Right kidney (tissue), 9 donors: ENCODE data around the gene HOXB1.

Experiments used
- DNase-seq: peaks from one replicate; pipeline ENCODE4 v3.0.0-alpha.2; 2016
- long read RNA-seq, 8 donors: transcript quantifications; one replicate each; lab custom pipeline, GENCODE V29; 2026

Gene HOXB1
- long read RNA-seq, donor 1, result 0 reads
- long read RNA-seq, donor 2, result 0 reads
- long read RNA-seq, donor 3, result 0 reads
- long read RNA-seq, donor 4, partial matches to known transcripts, result 0 of 1 reads
- long read RNA-seq, donor 4, other reads (novel, unspliced or antisense), result 0 of 1 reads
- long read RNA-seq, donor 5, partial matches to known transcripts, result 0 of 2 reads
- long read RNA-seq, donor 5, other reads (novel, unspliced or antisense), result 0 of 2 reads
- long read RNA-seq, donor 6, partial matches to known transcripts, result 0 of 1 reads
- long read RNA-seq, donor 6, other reads (novel, unspliced or antisense), result 0 of 1 reads
- long read RNA-seq, donor 7, result 0 reads
- long read RNA-seq, donor 8, result 0 reads

DNA sequence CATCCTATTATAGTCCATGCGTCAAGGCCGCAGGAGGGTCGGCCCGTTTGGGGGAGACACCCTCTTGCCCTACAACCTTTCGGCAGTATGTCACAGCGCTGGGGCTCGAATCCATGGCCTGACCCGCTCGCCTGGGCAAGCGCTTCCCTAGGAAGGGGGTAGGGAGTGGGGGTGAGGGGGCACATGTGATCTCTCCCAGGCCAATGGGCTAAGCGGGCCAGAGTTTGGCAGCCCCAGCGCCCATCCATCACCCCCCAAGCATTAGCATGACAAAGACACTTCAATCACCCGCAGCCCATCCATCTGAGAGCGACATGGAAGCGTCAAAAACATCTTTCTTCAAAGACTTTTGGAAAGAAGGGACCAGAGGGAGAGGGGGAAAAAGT is at the start of gene HOXB1:
HOXB1 (minus strand) TSS at position 125 of the 386 bp plus-strand sequence; CDS start at position 18, 107 bp downstream.
- DNase-seq, result no peak

DNA sequence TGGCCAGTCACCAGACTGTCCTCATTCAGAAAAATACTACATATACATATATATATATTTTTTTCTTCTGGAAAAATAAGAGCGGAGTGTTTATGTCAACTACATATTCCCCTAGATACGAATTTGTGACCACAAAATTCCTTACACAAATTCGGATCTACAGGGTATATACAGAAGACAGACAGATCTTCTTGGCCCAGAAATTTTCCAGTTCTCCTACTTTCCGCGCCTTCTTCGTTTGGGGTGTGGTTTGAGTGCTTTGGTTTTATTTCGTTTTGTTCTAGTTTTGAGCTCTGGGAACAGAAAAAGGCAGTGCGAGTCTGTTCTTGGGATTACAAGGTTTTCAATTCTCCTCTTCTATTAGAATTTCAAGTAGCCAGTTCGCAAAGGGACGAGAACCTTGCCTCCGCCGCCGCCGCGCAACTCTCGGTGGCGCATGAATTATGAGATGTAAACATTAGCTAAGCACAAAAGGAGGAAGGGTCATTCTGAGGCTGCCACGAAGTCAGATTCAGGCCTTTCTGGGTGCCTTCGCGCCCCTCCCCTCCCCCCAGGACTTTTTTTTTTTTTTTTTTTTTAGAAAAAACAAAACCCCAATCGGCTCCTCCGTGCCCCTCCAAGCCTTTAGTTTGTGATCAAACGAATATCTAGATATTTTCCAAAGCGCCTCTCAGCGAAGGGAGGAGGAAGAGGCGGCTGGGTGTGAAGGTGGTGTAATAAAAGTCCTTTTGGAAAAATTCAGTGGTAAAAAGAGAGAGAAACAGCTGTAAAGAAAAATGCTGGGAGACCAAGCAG is 49.1 kb upstream of the HOXB1 start:
- DNase-seq, result no peak

DNA sequence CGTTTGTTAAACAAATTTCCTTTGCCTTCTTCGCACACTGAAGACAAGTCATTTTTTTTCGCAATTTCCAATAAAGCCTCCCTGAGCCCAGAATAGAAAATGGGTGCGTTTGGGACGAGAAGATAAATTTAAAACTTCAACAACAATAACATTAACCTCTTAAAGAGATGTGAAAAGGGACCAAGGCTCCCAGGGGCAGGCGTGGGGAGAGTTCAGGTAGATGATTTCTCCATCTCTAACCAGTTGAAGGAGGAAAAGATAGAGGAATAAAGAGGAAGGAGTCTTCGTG is 48.6 kb upstream of the HOXB1 start:
- no peak for DNase-seq

DNA sequence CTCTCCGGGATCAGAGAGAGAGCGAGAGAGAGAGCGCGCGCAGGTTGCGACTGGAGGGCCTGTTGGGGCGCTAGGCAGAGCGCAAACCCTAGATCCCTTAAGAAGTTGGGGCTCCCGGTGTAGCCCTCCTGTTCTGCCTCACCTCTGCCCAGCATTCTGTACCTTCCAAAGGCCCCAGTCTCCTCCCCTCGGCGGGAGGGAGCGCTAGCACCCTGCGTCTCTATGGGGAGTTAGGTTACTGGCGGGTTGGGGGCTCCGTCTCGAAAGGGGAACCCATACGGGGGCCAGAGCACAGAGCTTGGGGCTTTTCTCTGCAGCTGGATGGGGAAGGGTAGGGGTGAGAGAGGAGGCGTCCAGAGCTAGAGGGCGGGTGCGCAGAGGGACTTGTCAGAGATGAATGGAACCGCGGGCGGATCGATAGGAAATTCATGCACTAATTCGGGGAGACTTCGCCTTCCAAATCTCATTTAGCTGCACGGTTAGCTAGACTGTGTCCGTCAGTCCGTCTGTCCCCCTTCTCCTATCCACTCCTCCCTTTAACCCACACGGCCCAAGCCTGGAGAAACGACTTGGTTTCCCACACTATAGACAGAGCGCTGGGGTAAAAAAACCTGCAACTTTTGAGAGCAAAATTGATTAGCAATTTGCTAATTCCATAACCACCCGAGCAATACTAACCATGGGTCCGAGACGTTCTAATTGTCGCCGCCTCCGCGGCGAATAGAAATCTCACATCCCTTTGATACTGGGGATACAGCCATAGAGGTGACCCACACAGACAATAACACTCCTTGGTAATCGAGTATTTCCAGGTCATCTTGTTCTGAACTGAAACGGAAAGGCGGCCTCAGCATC is 48.0 kb upstream of the HOXB1 start:
- peak; percentile 76 for DNase-seq

DNA sequence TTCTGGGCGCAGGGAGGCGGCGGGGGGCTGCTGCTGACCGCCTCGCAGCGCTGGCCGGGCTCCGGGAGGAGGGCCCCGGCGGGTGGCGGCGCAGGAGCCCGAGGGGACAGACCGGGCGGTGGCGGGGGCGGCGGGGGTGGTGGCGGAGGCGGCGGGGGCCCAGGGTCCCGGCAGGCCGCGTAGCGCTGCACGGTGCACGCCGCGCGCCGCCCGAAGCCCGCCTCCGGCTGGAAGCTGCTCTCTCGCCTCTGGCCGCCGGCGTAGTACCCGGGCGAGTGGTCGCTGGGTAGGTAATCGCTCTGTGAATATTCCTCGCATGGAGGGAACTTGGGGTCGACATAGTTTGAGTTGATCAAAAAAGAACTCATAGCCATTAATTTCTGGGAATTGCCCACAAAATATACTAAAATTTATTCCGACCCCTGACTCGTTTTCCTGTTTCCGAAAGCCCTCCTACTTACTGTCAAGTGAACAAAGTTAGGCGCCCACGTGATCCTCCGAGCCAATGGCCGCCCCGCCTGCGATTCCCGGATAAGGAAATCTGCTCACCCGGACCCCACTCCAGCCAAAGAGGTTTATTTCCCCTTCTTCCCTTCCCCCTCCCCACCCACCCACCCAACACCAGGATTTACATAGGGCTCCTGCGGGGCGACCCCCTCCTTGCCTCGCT is 47.3 kb upstream of the HOXB1 start, which contains the start of gene HOXB4:
HOXB4 (minus strand) TSS at position 405 of the 670 bp plus-strand sequence; CDS start at position 374, 31 bp downstream.
- DNase-seq, result peak; percentile 87

DNA sequence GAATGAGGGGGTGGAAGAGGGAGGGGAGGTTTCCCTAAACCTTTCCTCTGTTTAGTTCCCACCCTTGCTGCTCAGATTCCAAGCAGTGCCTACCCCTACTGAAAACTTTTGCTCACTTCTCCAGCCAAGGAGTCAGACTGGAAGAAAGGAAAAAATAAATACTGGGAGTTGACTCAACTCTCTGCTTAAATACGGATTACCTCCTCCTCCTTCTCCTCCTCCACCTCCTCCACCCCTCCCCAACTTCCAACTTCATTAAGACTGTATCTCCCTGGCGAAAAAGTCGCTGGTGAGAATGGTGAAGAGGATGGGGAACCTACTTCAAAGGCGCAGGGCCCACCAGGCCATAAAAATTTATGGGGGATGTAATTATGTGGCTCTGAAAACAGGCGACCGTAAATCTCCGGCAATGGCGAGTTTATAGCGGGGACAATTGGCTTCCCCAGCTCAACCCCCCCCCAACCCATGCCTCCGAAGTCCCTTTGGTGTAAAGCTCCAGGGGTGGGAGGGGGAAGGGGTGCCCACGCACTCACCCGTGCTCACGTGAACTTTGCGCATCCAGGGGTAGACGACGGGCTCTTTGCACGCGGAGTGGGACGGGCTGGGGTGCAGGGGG is 46.6 kb upstream of the HOXB1 start:
- peak; percentile 79 for DNase-seq

DNA sequence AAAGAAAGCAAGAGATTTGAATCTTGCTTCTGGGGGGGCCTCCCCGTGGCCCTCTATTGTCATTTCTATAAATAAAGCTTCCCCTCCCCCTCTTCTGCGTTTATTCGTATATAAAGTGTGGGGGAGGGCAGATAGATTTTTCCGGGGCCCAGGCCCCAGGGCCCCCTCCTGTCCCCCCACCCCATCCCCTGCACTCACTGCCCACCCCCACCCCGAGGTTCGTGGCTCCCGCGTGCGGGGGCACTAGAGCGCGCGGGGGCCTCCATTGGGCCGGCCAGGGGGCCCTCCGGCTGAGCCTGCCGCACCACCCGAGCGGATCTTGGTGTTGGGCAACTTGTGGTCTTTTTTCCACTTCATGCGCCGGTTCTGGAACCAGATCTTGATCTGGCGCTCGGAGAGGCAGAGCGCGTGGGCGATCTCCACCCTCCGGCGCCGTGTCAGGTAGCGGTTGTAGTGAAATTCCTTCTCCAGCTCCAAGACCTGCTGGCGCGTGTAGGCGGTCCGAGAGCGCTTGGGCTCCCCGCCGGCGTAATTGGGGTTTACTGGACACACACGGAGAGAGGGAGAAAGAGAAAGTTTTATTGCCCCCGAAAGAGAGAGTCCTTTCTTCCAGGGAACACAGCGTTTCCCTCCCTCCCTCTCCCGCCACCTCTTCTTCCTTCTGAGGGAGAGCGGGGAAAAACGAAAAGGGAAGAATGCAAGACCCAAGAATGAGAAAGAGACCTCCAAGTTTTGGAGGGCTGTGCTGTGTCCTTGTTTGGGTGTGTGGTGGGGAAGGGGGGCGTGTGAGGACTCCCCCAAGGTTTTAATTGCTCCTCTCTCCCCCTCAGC is 45.9 kb upstream of the HOXB1 start:
- DNase-seq, result peak; percentile 78

DNA sequence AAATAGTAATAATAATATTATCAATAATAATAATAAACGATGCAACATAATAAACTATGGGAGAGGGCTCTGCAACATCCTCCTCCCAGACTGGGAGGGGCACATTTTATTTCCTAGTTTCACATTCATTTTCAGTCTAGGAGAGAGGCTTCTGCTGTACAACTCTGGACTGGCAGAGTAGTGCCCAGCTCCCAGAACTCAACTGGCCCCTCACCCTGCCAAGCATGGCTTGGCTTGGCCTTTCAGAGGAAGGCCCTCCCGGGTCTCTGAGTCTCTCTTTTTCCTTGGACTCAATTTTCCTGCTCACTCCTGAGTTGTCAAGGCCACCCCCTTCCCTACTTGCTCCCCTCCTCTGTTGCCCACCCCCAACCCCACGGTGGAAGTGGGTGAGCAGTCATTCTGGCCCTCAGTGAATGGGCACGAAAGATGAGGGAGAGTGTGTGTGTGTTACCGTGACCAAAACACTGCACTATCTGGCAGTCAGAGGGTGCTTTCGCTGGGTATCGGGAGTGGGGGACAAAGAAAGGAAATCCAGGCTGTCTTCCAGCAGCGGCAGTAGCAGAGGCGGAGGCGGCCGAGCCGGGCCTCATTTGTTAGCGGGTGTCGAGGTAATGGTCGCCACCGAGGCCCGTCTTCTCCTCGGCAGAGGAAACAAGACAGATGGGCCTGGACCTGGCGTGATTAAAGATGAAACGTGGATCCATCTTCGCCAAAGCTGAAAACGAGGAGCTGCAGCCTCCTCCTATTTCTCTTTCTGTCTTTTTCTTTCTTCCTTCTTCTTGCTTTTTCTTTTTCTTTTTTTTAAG is 45.1 kb upstream of the HOXB1 start:
- DNase-seq, result no peak

DNA sequence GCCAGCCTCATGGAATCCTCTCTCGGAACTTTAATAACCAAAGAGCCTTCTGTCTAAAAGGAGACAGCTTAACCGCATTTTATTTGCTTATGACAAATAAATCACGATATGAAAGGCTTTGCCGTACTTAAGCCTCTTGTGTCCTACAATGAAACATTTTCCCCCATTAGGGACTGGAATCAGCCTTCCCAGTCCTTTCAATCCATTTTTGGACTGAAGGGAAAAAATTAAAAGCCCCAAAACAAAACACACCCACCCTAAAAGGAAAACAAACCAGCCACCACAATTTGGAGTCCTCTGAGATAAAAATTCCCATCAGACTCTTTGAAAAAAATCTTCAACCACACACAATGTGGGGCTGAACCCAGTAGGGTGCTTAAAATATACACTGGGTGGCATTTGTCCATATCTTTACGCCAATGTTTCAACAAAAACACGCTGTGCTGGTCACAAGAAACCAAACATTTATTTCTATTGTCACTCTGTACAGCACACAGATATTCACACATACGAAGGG is 44.3 kb upstream of the HOXB1 start:
- DNase-seq, result no peak

DNA sequence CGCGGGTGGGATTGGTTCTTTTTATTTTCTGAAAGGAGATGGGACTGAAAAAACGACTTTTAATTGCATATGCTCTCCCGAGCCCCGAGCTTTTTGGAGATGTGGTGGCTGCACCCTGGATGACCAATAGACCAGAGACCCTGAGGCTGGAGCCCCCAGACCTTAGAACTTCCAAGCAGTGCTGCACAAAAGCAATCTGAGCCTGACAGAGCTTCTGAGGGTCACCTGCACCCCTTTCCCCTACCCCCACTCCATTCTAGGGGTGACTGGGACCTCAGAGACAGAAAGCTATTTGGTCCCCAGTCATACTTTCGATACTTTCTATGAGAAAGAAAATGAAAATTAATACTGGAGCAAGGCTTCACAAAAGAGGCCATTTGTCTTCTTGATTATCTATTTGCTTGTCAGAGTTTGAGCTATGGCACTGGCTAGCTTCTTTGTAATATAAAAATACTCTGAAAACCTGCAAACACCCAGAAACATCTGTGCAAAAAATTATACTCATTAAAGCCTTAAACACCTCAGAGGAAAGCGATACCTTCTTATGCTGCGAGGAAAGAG is 43.8 kb upstream of the HOXB1 start:
- DNase-seq, result no peak

DNA sequence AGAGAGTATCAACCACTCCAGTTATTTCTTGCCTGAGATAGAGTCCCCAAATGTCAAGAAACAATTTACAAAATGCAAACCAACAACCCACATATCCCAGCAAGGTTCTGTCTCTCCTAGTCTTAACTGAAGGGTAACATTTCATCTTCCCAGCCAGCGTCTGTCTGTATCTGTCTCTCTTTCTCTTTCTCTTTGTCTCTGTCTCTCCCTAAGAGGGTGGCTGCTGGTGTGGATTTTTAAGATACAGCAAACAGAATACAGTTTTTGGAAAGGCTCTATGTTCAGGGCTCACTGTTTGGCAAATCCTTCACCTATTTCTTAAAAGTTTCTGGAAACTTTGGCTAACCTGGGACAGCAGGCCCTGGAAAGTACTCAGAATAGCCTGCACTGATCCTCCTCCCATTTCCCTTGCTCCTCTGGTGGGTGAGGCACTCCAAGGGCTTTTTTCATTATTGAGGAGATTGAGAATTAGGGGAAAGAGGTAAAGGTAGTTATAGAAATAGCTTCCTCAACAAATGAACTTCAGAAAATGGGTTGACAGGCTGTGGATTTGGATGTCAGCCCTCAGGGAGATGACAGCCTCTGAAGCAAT is 41.1 kb upstream of the HOXB1 start:
- no peak for DNase-seq

DNA sequence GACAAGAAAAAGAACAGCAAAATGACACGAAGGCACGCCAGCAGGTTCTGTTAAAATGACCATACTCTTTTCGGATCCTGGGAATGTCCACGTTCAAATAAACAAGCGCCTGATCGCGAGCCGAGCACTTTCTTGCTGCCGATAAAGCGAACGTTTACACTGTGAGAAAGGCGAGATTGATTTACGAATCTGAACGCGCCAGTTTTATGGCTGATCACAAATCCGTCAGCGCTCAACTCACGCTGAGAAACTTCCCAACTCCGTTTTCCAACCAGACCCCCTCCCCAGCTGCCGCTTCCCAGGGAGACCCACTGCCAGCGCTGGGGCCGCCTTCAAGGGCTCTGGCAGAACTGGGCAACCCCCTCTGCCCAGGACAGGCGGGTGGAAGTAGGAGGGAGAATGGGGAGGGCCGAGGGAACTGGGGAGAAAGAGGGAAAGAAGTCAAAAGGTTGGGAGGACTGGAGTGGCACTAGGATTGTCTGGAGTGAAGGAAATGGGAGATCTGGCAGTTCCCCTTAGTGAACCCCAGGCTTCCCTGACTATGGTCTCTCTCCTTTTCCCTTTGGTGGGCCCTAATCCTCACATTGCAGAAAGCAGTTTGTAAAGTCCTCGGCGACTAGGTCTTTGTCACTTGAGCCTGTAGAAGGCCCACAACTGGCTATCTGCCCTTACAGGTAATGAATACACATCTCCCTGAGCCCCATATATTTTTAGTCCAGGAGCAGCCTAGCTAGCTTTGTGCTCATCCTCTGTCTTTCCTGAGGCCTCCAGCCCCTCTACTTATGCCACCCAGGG is 40.4 kb upstream of the HOXB1 start:
- DNase-seq, result no peak

DNA sequence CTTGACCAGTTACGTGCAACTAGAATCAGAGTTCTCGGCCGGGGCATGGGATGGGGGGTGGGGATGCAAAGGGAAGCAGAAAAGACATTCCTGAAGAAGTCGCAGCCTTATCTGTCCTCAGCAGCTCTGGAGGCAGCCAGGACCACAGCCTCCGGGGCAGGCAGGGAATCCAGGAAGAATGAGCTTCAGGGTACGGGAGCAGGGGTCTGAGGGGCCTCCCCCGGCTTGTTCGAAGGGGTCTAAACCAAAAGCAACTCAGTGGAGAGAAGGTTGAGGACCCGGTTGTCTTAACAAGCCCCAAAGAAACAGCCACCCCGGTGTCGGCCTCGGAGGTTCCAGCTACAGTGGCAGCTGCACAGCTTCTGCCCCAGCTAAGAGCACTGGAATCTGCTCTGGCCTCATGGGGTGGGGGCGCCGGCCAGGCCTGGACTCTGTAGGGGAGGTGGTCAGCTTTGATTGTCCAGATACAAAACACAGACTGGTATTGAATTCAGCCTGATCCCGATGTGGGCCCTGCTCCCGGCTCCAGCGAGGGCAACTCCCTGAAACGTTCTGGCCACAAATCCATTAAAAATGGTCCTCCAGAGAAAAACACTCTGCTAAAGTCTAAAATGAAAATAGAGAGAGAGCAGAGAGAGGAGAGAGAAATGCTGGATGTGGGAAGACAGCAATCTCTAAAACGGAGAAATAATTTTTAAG is 39.7 kb upstream of the HOXB1 start:
- DNase-seq, result no peak

DNA sequence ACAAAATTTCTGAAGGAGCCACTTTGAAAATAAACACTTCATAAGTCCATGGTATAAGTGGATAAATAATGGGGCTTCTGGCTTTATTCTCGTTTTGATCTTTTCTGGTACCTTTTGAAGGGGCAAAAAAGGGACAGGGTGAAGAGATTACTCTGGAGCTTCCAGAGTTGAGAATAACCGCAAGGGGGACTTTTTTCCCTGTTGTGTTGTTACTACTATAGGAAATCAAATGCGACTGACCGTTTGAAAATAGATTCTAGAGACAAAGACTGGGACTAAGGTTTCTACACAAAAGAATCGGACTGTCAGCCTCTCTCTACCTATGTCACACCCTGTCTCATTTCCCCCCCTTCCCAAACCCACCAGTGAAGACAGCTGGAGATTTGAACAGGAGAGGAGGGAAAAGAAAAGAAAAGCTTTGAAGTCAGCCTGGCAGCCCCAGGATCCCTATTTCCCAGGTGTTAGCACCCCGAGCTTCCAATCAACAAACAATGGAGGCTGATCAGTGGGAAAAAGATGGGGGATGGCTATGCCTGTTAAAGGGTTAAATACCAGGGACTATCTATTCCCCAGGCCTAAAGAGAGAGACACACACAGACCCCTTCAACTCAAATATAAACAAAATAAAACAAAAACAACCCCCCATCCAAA is 39.0 kb upstream of the HOXB1 start:
- DNase-seq, result no peak

DNA sequence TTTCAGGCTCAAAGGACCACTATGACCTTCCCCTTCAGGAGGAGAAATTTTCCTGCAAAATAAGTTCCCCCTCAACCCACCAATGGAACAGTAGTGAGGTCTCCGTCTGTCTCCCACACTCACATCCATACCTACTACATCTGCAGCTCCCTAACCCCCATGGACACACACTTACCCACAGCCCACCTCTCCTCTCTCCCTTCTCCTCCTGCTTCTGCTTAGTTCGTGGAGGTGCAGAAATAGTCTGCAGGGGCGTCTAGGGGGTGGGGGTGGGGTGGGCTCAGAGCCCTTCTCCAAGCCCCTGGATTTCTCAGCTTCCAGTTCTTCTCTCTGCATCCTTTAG is 38.4 kb upstream of the HOXB1 start:
- no peak for DNase-seq

DNA sequence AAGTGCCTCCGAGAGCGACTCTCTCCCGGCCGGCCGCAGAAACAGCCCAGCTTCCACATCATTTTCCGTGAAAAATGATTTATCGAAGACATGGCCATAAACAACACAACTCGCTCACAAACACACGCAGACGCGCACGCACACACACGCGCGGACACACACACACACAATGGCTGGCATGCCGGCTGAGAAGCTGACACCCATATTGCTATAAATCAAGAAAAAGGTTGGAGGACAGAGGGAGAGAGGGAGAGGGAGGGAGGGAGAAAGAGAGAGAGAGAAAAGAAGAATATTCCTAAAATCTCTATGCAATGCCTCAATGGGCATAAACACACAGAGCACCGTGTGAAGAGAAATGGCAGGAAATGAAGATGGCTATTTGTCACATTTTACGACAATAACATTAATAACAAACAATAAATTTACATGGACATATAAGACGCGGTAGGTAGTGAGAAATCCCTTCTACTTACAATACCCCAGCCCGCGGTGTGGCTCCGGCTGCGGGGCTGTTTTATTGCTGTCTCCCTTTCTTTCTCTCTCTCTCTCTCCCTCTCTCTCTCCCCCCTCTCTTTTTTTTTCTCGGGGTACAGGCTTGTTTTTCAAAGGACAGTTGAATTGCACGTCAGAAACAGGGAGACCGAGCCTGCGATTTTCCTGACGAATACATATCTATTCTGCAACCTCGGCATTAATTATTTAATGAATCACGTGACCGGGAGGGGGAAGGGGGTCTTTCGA is 37.9 kb upstream of the HOXB1 start:
- no peak for DNase-seq
